Activated naive CD4-positive, alpha-beta T cell treated with anti-CD3 and anti-CD28 coated beads for 36 hours (primary cell): ENCODE data around the gene KDM4C. TPM values are rescaled to one million over a fixed set of nuclear protein-coding genes. Genes with fewer than 3 reads are reported as not detected.
"Not testable (repeated sequence)": the region's sequence is repeated elsewhere in the genome, so short reads cannot be mapped to it uniquely, and the experiment has no call there.

Experiments
- CTCF ChIA-PET: fragments of 350-600 bp; sonication (Branson Sonifier 250); formaldehyde crosslinking; loops from one replicate; lab custom pipeline; 2021; ENCODE audit warnings: antibody characterized with exemption; lab: Charles Lee
- DNase-seq: peaks from one replicate; pipeline ENCODE4 v3.0.0-alpha.2; 2020
- H3K27ac Mint-ChIP-seq: one replicate; pipeline ENCODE4 v1.8.0; 2021; ENCODE audit warnings: mild to moderate bottlenecking, mixed read lengths
- H3K27me3 Mint-ChIP-seq: one replicate; pipeline ENCODE4 v1.8.0; 2021; ENCODE audit warnings: low read depth, mixed read lengths
- H3K36me3 Mint-ChIP-seq: one replicate; pipeline ENCODE4 v1.8.0; 2021; ENCODE audit warnings: low read depth, mixed read lengths
- H3K4me1 Mint-ChIP-seq: one replicate; pipeline ENCODE4 v1.8.0; 2021; ENCODE audit warnings: low read depth, mixed read lengths
- H3K4me3 Mint-ChIP-seq: one replicate; pipeline ENCODE4 v1.8.0; 2021; ENCODE audit warnings: mild to moderate bottlenecking, moderate library complexity, mixed read lengths
- H3K9me3 Mint-ChIP-seq: one replicate; pipeline ENCODE4 v1.8.0; 2021; ENCODE audit warnings: mixed read lengths
- intact Hi-C: fragments of 100-400 bp; cut with micrococcal nuclease; formaldehyde crosslinking; loops from one replicate; pipeline ENCODE4 v1.15.1; 2023
- total RNA-seq, 2 experiments: library from RNA; stranded (reverse); gene quantifications; one replicate each; pipeline ENCODE4 v1.2.3, GENCODE V29; 2021

Gene KDM4C
- total RNA-seq, 2 experiments from 2014 or later: 27.4 to 28.9 TPM

DNA sequence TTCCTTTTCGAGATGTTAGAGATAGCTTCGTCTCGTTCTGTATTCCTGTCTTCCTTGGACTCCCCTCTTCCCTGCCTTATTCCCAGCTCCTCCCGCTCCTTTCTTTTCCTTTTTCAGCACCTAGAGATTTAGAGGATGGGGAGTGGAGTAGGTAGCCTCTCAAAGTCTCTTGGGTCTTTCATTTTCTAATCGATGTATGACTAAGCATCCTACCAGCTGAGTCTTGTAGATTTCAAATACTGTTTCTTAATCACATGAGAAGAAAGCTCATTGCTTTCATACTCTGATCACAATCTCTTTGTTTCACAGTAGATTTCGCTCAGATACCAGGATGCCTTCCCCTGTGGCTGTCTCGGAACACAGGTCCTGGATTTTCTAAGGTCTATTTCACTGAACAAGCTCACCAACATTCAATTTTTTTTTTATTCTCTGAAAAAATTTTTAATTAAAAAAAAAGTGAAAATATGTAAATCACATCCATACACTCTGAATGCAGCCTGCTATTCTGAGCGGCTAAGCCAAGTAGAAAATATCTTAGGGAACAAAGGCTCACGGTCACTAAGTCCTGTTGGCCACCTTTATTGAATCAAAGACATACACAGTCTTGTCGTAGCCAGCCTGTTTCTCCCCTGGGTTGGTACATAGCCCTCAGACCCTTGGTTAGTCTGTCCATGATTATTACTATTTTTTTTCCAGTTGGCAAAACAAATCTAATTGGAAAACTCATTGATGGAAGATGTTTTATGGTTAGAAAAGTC is 413.8 kb downstream of the KDM4C start:
- no peak overlapping the region for H3K4me3 Mint-ChIP-seq
- H3K27ac Mint-ChIP-seq: no peak overlapping the region
- peaks cover 49% of the 10 kb centered on the region for H3K36me3 Mint-ChIP-seq

DNA sequence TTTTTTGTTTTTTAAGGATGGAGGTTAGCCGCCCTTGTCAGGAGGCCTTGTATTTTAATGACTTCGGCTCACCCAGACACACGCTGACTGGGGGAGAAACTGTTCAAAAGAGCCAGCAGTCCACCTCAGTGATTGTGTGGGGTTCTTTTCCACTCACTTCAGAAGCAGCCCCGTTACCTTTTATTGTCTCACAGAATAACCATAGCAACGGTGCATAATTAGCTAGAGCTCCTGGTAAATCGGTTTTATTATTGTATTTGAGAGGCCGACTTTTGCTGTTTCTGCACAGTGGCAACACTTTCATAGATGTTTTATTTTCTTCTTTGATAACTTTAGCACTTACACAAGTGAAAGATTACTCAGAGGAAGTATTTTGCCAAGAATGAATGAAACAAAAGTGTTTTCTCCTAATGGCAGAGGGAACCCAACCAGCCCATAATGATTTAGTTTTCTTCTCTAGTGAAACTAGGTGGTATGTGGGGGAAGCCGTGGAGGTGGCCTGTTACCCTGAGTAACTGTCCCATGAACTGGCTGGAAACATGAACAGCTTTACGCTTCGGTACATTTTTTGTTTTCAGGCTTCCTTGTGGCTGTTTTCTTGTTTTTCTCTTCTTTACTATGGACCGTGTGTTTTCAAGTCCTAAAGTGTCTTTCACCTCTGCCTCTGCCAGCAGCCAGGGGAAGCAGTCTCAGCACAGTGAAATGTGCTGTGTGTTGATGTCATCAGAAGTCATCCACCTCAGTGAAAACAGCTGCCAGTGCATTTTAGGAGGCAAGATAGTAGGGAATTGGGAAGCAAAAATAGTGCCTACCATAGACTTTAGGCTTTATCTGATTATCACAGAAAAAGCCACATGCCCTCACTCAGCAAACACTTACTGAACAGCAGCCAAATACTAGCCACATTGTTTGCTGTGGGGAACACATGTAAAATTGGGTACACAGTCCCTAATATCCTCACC is 414.7 kb downstream of the KDM4C start:
- CTCF ChIA-PET: no interaction called here
- Mint-ChIP-seq H3K27ac (no peak overlapping the region), H3K9me3 (no peaks in the 10 kb centered on the region), H3K36me3 (peaks cover 52% of the 10 kb centered on the region), H3K4me1 (peaks cover 2% of the 10 kb centered on the region), H3K27me3 (no peaks in the 10 kb centered on the region), H3K4me3 (no peak overlapping the region)
- DNase-seq: no peak
- intact Hi-C loops: no loop called here

More for the DNA sequence above, 413.8 kb downstream of the KDM4C start:
- Mint-ChIP-seq H3K9me3 (no peaks in the 10 kb centered on the region), H3K27me3 (no peaks in the 10 kb centered on the region), H3K4me1 (peaks cover 2% of the 10 kb centered on the region)
- CTCF ChIA-PET: no interaction called here
- no peak for DNase-seq
- intact Hi-C loops: no loop called here

GRCh38 chr9:7173139-7173538 is 415.4 kb downstream of the KDM4C start:
- intact Hi-C loops: no loop called here
- CTCF ChIA-PET: no interaction called here

GRCh38 chr9:7174301-7174700 is 416.5 kb downstream of the KDM4C start:
- intact Hi-C loops: no loop called here

More at GRCh38 chr9:7173139-7173538, 415.4 kb downstream of the KDM4C start:
- Mint-ChIP-seq H3K27ac (no peak overlapping the region), H3K9me3 (no peaks in the 10 kb centered on the region), H3K4me1 (peaks cover 2% of the 10 kb centered on the region), H3K36me3 (peaks cover 55% of the 10 kb centered on the region), H3K4me3 (no peak overlapping the region), H3K27me3 (no peaks in the 10 kb centered on the region)
- no peak for DNase-seq

GRCh38 chr9:7174884-7175283 is 417.1 kb downstream of the KDM4C start:
- Mint-ChIP-seq H3K4me3 (no peak overlapping the region), H3K4me1 (peaks cover 2% of the 10 kb centered on the region), H3K27me3 (no peaks in the 10 kb centered on the region), H3K27ac (no peak overlapping the region), H3K9me3 (peaks cover 2% of the 10 kb centered on the region), H3K36me3 (peaks cover 61% of the 10 kb centered on the region)
- CTCF ChIA-PET: no interaction called here
- intact Hi-C loops: no loop called here
- no peak for DNase-seq

More at GRCh38 chr9:7174301-7174700, 416.5 kb downstream of the KDM4C start:
- peaks cover 61% of the 10 kb centered on the region for H3K36me3 Mint-ChIP-seq
- DNase-seq: no peak
- no peak overlapping the region for H3K4me3 Mint-ChIP-seq
- no peak overlapping the region for H3K27ac Mint-ChIP-seq
- no peaks in the 10 kb centered on the region for H3K9me3 Mint-ChIP-seq
- peaks cover 2% of the 10 kb centered on the region for H3K4me1 Mint-ChIP-seq
- H3K27me3 Mint-ChIP-seq: no peaks in the 10 kb centered on the region
- CTCF ChIA-PET: no interaction called here

DNA sequence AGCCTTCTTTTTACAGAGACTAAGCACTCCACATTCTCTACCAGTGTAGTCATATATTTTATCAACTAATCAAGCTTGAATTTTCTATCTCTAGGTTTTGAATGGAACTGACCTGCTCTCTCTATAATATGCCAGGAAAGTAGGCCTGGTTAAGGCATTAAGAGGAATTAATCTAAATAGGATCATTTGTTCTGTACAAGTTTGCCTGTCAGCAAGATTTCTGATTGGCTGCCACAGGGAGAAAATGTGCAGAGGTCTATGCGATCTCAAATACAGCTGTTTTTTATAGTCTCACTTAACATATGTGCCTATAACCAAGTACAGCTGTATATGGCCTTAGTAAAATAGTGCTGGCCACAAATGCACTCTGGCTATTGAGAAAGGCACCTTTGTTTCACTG is 418.8 kb downstream of the KDM4C start:
- H3K27me3 Mint-ChIP-seq: no peaks in the 10 kb centered on the region
- no peak for DNase-seq
- peaks cover 5% of the 10 kb centered on the region for H3K9me3 Mint-ChIP-seq
- intact Hi-C loops: no loop called here
- no peak overlapping the region for H3K4me3 Mint-ChIP-seq
- H3K36me3 Mint-ChIP-seq: peaks cover 63% of the 10 kb centered on the region
- H3K27ac Mint-ChIP-seq: no peak overlapping the region
- H3K4me1 Mint-ChIP-seq: no peaks in the 10 kb centered on the region
- CTCF ChIA-PET: interaction anchor here (0.6 to 1.5 kb wide), 2 partner anchors 9 to 333 kb away, joined by 4 to 5 read pairs; no protein-coding TSS in a partner anchor

GRCh38 chr9:7177383-7177782 is 419.6 kb downstream of the KDM4C start:
- intact Hi-C loops: no loop called here
- Mint-ChIP-seq H3K9me3 (peaks cover 10% of the 10 kb centered on the region), H3K4me3 (no peak overlapping the region), H3K27ac (no peak overlapping the region), H3K27me3 (no peaks in the 10 kb centered on the region), H3K36me3 (peaks cover 67% of the 10 kb centered on the region), H3K4me1 (no peaks in the 10 kb centered on the region)
- CTCF ChIA-PET: interaction anchor here (1.5 kb wide), 1 partner anchor 8 kb away, joined by 5 read pairs; no protein-coding TSS in a partner anchor
- no peak for DNase-seq

DNA sequence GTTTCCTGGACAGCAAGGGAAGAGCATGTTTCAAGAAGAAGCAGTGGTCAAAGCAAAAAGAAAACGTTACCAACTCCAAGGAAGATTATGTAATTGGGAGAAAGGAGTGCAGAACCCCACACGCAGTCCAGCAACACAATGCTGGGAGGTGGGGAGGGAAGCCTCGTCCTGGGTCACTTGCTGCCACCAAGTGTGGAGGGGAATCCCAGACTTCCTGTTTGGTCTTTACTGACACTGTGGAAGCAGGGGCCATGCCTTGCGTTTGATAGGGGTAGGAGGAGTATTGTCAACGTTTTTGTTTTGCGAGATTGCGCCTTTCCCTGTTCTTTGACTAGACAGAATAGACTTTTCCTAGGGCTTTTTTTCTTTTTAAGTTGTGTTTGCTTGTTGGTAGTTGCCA is 421.0 kb downstream of the KDM4C start:
- CTCF ChIA-PET: no interaction called here
- H3K4me3 Mint-ChIP-seq: no peak overlapping the region
- intact Hi-C loops: no loop called here
- H3K36me3 Mint-ChIP-seq: peaks cover 67% of the 10 kb centered on the region
- no peak overlapping the region for H3K27ac Mint-ChIP-seq
- no peak for DNase-seq
- H3K4me1 Mint-ChIP-seq: no peaks in the 10 kb centered on the region
- no peaks in the 10 kb centered on the region for H3K27me3 Mint-ChIP-seq
- peaks cover 14% of the 10 kb centered on the region for H3K9me3 Mint-ChIP-seq

DNA sequence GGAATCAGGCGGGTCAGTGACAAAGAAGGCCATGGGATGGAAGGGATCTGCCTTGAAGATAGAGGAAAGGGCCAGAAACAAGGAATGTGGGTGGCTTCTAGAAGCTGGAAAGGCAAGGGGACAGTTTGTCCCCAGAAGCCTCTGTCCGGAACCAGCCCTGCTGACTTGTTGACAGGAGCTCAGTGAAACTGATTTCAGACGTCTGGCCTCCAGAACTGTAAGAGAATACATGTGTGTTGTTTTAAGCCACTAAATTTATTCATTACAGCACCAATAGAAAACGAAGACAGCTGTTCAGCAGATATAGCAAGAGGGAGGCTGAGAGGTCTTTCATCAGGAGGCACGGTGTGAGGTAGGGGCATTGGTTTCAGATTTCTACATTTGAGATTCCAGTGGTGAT is 422.5 kb downstream of the KDM4C start:
- H3K27ac Mint-ChIP-seq: no peak overlapping the region
- CTCF ChIA-PET: no interaction called here

GRCh38 chr9:7183139-7183538 is 425.4 kb downstream of the KDM4C start:
- H3K4me3 Mint-ChIP-seq, intact Hi-C loops, DNase-seq, CTCF ChIA-PET, H3K27ac Mint-ChIP-seq, H3K4me1 Mint-ChIP-seq, H3K27me3 Mint-ChIP-seq: not testable (repeated sequence)
- H3K36me3 Mint-ChIP-seq: peaks cover 60% of the 10 kb centered on the region
- H3K9me3 Mint-ChIP-seq: peaks cover 25% of the 10 kb centered on the region

More for the DNA sequence above, 422.5 kb downstream of the KDM4C start:
- Mint-ChIP-seq H3K27me3 (no peaks in the 10 kb centered on the region), H3K36me3 (peaks cover 60% of the 10 kb centered on the region), H3K4me3 (no peak overlapping the region), H3K9me3 (peaks cover 14% of the 10 kb centered on the region), H3K4me1 (no peaks in the 10 kb centered on the region)
- DNase-seq: no peak
- intact Hi-C loops: no loop called here

DNA sequence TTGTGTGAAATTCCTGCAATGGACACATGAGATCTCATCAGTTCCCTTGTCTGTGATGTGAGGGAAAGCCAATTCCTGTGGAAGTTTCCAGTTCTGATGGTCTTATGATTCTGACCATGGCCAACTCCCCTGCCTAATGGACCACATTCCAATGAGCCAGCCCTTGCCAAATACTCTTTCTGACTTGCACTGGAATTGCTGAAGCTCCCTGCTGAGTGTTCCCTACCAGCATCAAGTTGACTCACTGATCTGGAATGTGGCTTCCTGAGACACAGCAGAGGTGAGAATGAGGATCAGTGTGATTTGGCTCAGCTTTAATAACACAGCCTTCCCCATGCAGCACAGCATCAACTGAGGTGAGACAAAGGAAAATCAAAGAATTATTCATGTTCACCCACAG is 427.8 kb downstream of the KDM4C start:
- H3K4me3 Mint-ChIP-seq: no peak overlapping the region
- intact Hi-C loops: loop anchor here (1.0 kb wide), 3 partner anchors 133 to 358 kb away; no protein-coding TSS in a partner anchor
- H3K27me3 Mint-ChIP-seq: no peaks in the 10 kb centered on the region
- H3K4me1 Mint-ChIP-seq: no peaks in the 10 kb centered on the region
- peaks cover 49% of the 10 kb centered on the region for H3K36me3 Mint-ChIP-seq
- CTCF ChIA-PET: interaction anchor here (0.5 to 1.4 kb wide), 8 partner anchors 9 to 408 kb away, joined by 3 to 5 read pairs (median 4); no protein-coding TSS in a partner anchor
- no peak for DNase-seq
- peaks cover 37% of the 10 kb centered on the region for H3K9me3 Mint-ChIP-seq
- H3K27ac Mint-ChIP-seq: no peak overlapping the region

GRCh38 chr9:7186175-7186574 is 428.4 kb downstream of the KDM4C start:
- peak; percentile 17 for DNase-seq
- Mint-ChIP-seq H3K9me3 (peaks cover 40% of the 10 kb centered on the region), H3K27ac (no peak overlapping the region), H3K27me3 (no peaks in the 10 kb centered on the region), H3K4me3 (no peak overlapping the region), H3K4me1 (no peaks in the 10 kb centered on the region), H3K36me3 (peaks cover 45% of the 10 kb centered on the region)
- CTCF ChIA-PET: interaction anchor here (1.2 to 1.4 kb wide), 4 partner anchors 10 to 359 kb away, joined by 4 to 5 read pairs (median 4); no protein-coding TSS in a partner anchor
- intact Hi-C loops: loop anchor here (1.0 kb wide), 3 partner anchors 134 to 359 kb away; no protein-coding TSS in a partner anchor
